GF-D8 (cell line): ENCODE measurements around the gene GNAI3.

Experiments used
- DNase-seq: peaks from one replicate; lab custom pipeline; 2025; lab: John Stamatoyannopoulos, UW

Gene GNAI3

DNA sequence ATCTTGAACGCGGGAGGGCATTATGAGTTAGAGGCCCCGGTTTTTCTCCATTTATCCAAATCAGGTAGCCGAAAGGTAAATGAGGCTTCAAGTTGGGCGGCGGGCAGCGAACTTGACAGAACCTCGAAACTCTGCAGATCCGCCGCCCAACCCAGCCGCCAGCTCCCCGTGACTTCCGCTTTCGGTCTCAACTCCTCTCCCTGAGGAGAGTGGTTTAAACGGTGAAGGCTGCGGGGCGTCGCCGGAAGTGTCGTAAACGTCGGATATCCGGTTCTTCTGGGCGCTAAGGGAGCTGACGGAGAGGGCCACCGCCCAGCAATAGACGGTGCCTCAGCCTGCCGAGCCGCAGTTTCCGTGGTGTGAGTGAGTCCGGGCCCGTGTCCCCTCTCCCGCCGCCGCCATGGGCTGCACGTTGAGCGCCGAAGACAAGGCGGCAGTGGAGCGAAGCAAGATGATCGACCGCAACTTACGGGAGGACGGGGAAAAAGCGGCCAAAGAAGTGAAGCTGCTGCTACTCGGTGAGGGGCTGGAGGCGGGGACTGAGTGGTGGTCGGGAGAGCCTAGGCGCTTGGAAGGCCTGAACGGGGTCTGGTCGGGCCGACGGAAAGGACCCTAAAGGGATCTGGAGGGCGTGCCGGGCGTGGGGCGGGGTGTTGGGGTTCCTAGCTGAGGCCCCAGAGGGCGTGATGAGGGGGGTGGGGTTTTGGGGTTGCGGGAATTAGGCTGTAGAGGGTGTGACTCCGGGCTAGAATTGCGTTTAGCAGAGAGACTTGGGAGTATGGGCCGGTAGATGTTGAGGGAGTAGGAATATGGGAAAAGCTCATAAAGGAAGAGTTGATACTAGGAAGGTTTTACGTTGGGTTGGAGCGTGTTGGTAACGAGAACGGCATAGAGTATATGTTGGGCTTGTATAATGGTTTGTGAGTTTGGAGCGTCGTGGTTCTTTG is at the start of gene GNAI3:
Gene GNAI3 (plus strand): TSS at position 295 of the 947 bp plus-strand sequence. CDS start 106 bp downstream, at position 401.
- peak; percentile 88 for DNase-seq

DNA sequence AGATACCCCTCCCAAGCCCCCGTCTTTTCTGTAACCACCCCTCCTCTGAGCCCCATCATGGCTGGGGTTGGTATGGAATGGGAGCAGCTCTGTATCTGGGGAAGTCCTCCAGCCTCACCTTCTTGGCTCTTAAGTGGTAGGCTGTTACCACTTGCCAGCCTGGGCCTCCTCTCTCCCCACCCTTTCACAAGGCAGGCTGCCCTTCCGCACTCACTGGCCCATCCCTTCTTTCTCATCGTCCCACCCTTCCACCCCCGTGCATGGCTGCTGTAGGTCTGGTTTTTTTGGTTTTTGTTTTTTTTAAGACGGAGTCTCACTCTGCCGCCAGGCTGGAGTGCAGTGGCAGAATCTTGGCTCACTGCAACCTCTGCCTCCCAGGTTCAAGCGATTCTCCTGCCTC is 49.3 kb upstream of the GNAI3 start:
- no peak for DNase-seq

DNA sequence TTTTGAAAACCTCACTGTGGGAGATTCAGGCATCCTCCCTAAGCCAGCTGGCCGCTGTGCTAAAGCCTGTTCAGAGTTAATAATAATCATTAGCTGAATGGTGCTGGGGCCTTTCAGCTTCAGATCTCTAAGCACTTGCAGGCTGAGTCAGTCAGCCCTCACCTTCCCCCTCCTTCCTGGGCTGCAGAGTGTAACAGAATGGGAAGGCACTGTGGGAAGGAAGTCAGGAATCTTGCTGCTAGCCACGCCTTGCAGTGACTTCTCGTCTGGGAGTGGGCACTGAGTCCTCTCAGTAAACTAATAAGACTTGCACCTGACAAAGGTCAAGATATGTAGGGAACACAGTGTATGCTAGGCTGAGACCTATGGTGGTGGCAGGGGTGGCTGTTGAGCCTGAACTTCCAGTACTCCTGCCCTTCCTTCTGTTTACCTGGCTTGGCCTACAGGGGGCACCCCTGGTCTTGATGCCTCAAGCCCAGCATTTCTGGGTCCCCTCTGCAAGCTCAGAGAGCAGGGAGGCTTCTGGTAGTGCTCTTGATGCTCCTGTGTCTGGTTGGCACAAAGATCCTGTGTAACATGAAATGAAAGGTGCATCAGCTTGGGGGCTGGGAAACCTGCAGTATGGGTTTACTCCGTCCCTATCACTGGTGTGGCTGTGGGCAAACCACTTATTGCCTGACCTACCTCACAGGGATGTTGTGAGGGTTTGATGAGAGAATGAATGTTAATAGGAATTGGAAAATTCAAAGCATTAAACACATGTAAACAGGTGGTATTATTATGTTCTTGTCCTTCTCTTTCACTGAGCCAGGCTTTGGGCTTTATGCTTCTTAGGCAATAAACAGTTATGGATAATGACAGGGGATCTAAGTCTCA is 48.5 kb upstream of the GNAI3 start:
- DNase-seq: peak; percentile 22

DNA sequence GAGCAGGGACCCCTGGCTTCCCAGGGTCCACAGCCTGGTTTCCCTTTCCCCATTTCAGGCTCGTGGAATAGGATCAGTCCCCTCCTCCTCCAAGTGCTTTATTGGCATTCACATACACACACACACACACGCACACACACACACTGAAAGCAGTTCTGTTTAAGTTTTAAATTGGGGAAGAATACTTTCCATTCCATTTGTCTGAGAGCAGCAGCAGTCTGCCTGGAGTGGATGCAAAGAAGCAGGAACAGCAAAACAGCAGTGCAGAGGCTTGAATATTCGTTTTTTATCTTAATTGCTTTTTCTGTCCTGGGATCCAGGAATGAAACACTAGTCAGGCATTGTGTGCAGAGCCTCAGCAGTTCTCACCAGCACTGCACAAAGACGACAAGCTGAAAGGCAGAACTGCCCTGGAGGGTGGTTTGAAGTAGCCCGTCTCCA is 47.5 kb upstream of the GNAI3 start:
- no peak for DNase-seq

DNA sequence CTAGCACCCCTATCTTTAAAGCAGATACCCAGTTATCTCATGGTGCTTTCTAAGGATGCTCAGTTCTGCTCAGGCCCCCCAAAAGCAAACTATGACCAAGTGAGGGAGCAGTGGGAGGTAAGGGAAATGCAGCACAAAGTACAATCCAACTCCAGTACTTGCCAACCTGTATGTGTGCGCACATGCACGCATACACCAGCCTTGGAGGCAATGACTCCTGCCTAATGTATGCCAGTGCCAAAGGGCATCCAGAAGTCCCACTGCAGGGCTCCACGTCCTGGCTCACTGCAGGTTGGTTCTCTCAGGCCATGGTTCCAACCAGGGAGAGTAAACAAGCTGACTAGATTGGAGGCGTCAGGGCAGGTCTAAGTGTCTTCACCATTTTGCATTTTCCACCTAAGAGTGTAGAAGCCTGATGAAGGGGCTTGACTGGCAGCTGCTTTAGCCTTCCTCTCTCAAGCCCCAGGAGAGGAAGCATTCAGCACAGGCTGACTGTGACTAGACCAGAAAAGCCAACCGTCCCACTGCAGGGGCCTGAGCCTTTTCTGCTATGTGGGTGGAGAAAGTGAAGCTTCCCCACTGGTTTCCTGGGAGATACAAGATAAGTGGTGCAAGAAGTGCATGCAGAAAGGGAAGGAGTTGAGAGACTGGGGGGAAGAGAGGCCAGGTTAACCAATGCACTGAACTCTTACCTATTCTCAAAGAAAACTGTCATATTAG is 46.6 kb upstream of the GNAI3 start:
- DNase-seq: peak; percentile 82

DNA sequence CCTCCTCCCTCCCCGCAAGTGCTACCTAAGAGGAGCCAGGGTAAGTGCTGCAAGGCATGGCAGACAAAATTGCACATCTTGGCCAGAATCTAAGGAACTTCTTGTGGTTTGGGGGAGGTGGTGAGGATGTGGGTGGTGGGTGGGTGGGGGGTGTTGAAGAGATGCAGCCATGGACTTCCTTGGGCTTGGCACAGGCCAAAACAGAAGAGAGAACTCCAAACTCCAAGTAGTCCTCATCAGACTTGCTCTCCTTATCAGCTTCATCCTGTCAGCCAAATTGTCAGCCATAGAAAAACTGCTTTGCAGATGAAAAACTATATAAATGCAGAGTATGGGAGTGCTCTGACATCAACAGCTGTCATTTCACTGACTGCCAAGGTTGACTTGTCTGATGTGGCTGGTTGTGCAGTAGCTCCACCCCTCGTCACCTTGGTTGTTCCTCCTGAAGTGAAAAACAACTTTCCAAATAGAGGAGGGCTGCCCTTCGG is 46.0 kb upstream of the GNAI3 start:
- DNase-seq: no peak

DNA sequence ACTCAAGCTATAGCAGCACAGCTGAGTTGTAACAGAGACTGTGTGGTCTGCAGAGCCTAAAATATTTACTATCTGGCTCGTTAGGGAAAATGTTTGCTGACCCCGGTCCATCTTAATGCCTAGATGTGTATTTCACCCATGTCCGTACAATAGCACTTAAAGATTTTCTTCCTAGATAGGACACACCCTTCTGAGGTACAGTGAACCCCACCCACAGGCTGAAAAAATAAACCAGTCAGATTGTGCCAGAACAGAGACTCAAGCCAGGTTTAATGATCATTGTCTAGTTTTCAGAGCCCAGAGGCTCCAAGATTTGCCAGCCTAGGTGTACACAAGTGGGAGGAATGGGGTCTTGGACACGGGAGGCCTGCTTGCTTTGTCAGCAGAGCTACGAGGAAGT is 44.5 kb upstream of the GNAI3 start:
- DNase-seq: no peak

DNA sequence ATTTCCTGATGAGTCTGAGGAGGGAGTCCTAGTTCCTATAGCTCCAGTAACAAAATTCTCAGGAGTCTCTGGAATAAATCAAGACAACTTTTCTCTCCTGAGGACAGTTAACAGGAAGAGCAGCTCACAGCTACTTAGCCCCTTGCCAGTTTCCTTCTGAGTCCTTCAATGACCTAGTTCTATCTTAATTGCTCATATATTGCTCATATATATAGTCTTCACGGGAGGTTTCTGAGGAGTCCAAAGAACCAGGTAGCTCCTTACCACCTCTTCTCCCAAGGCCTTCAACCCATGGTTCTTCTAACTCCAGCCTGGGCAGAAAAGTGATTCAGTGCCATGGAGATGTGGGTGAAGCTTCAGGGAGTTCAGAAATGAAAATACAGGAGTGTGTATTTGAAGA is 43.4 kb upstream of the GNAI3 start:
- DNase-seq: no peak

DNA sequence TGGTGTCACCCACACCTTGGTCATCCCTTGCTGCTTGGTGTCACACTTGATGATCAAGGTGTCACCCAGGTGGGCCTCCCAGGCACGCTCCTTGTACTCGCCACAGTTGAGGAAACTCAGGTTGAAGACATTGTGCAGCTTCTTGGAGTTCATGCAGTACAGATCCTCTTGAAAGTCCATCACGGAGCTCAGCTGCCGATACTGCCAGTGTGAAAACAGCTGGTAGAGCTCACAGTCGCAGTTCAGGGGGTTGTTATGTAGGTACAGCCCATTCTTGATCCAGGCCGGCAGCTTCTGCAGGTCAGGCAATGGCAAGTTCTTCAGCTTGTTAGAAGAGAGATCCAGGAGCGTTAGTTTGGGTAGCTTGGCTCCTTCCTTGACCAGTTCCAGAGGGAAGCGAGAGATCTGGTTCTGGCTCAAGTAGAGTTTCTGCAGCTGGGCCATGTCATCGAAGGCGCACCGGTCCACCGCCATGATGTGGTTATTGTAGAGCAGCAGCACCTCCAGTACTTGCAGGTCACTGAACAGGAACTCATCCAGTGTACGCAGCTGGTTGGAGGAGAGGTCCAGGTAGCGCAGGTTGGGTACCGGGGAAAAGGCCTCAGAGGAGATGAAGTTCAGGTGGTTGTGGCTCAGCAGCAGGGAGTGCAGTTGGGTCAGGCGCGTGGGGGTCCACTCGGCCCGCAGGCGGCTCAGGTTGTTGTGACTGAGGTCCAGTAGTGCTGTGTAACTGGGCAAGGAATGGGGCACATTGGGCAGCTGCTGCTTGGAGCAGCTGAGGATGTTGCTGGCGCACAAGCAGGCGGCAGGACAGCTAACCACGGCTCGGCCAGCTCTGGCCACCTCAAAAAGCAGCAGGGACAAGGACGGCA is 40.2 kb upstream of the GNAI3 start:
- no peak for DNase-seq

DNA sequence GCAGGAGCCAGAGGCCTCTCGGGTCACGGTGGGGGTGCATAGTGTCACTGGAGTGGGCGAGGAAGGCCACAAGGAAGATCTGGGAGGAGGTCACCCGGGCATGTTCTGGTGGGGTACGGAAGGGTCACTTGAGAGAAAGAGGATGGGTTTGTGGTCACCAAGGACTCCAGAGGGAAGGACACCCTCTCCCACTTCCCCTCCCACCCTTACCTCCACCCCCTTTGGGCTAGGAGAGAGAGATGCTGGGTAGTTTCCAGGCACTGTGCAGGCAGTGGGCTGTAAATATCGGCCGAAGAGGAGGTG is 39.6 kb upstream of the GNAI3 start:
- no peak for DNase-seq

DNA sequence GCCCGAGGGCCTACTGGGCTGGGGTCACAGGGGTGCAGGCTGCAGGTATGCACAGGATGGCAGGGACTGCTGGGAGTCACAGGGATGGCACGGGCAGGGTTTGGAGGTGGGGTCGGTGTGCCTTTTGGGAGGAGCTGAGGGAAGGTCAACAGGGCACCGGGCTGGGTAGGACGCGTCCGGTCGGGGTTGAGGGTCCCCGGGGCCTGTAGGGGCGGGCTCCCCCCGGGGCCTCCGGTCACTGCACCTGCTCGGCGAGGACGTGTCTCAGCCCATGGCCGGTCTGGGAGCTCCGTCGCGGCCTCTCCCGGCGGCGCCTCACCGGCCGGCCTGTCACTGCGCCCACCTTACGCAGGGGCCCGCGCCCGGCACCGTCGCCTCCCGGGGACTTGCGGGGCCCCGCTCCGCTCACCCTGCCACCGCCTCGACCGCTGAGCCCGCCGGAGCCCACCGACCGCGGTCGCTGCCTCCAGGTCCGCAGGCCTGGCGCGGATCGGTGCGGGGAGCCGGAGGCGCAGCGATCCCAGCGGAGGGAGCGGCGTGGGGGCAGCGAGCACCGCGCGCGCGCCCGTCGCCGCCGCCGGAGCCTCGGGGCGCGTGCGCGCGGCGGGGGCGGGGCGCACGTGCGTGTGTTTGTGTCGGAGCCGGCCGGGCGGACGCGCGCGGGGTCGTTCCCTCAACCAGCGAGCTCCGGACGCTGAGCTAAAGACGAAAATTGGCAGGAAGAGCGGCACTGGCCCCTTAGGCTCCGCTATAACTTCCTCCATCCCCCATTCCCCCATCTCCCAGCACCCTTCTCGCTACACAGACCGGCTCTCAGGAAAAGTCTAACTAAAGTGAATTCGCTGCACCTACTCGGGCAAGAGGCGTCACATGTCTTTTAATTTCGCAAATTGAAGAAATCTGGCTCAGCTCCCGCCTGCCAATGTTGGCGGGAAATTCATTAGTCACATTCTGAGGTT is 39.0 kb upstream of the GNAI3 start, which contains the start of gene AMIGO1:
Gene AMIGO1 (minus strand): TSS at position 552 of the 959 bp plus-strand sequence. CDS start 815 bp downstream, outside the sequence.
- DNase-seq: no peak

DNA sequence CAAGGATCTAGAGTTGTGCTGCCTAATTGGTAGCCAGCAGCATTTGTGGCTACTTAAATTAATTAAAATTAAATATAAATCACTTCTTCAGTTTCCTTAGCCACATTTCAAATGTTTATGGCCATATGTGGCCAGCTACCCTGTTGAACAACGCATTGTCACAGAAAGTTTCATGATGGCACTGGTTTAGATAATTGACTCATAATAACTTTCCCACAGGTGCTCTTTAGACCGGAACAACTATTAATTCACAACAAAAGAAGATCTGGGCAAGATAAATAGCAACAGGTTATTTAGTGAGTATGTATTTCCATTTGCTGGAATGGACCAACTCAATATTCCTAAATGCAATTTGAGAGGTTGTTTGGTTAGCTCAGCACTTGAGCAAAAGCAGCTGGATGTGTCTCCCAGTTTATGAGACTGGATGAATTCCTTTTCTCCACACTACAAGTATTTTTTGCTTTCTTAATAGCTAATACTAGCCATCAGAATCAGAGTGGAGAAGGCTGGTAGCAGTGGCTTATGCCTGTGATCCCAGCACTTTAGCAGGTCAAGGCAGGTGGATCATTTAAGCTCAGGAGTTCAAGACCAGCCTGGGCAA is 35.2 kb upstream of the GNAI3 start:
- no peak for DNase-seq

DNA sequence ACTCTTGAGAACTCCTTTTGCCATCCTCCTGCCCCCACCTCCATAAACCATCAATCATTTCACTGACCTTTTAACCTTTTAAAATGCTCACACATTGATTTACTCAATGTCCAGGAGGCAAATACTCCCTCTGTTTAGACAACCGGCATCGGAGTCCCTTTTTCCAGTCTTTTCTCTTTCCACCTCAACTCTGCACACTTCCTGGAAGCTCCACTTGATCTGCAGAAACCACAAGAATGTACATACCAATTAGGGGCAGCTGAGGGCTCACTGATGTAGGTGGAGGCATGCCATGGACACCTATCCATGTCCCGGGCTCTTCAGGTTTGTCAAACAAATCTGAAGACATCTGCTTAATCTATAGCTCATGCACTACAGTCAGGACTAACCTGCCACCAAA is 33.6 kb upstream of the GNAI3 start:
- no peak for DNase-seq

DNA sequence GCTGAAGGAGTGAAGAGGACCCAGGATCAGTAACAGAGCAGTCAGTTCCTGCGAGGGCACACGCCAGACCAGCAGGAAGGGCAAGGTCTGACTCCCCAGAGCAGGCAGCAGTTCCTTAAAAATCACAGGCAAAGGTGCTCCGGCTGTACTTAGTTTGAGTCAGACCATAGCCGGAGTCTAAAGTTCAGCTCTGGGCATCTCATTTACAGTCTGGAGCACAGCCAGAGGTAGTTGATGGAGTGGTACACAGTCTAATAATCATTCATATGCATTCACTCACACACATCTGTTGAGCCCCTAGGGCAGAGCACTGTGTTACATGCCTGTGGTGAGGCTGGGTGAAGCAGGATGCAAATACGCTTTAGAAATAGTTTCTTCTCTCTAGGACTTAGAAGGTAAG is 31.5 kb upstream of the GNAI3 start:
- no peak for DNase-seq

DNA sequence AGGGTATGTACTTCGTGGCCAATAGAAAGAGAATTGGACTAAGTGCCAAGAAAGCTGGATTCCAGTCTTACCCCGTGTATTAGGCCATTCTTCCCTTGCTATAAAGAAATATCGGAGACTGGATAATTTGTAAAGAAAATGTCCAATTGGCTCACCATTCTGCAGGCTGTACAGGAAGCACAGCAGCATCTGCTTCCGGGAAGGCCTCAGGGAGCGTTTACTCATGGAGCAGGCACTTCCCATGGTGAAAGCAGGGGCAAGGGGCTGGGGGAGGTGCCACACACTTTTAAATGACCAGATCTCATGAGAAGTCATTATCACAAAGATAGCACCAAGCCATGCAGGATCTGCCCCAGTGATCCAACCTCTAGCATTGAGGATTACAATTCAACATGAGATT is 31.1 kb upstream of the GNAI3 start:
- DNase-seq: no peak

DNA sequence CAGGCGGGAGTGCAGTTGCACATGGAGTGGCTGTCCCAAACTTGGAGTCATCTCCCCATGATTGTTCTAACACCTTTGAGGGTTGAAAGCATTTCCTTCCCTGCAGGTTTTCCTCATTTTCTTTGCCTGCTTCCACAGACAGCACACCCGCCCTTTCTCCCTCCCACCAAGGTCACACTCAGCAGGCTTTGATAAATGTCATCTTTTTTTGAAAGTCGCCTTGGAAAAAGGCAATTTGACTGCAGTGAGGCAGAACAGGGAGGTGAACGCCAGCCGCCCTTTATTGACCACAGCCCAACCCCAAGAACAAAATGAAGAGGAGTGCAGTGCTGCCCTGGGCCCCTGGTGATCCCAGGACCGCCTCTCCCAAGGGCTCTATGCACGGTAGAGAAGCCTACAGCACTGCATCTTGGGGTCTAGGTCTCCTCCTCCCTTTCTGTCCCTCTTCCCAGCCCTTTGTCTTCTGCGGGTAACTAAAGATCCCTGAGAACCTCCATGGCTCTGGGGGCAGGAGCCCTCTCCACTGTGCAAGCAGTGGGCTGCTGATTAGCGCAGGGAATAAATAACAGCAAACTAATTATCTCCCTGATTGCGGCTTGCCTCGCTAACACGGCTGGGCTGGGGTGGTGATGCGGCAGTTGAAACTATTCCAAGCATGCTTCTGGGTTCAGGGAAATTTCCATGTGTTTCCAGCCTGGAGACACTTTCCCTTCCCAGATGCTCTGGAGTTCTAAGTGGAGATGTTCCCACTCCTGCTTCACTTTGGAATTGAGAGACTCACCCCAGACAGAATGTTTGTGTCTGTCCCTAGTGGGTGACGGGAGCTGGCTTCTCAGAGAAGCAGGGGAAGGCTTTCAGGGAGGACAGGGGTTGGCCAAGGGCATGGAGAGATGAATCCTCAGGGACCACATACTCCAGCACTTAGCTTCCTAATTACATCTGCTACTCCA is 27.1 kb upstream of the GNAI3 start:
- no peak for DNase-seq

DNA sequence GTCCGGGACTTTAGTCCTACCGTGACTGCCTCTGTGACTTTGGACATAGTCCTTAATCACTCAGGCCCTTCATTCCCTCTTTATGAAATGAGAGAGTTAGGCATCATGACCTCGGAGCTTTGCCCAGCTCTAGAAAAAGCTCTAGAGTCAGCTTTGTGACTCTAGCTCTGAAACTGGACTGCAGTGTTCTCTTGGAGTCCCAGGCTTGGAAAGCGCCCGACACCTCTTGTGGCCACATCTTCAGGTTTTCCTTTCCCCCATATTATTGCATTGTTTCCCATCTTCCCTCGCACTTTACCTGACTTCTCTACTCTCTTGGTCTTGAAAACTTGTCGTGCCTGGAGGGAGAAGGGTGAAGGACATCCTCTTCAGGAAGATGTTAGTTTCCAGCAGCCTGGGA is 26.4 kb upstream of the GNAI3 start:
- DNase-seq: no peak

DNA sequence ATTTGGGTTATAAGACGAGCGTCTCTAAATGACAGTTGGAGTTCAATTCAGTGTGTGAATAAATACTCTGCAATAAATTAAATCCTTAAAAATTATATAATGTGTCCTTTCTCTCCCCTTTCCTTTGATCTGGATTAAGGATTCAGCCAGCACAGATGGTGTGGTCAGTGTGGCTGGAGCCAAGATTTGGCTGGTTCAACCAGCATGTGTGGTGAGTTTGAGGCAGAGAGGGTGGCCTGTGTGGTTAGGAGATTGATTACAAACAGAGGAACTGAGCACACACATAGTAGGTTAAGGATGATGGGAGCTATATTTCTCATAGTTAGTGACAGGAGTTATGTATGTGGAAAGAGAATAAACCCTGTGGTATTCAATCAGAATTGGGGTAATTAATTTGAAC is 24.7 kb upstream of the GNAI3 start:
- no peak for DNase-seq
